HEK293 (cell line): Measurements from ENCODE around the gene EIF1AD.

Source experiments
- BCL11B ChIP-seq: fragments of 450-650 bp; formaldehyde crosslinking; IDR thresholded peaks from 2 replicates; pipeline ENCODE4 v1.5.1; 2016; ENCODE audit warnings: low read depth, missing biosample characterization, missing genetic modification characterization
- EGR2 ChIP-seq: fragments of 450-650 bp; formaldehyde crosslinking; IDR thresholded peaks from 2 replicates; pipeline ENCODE4 v1.5.1; 2016; ENCODE audit warnings: low read depth, missing biosample characterization, missing genetic modification characterization
- KLF16 ChIP-seq: fragments of 450-650 bp; formaldehyde crosslinking; IDR thresholded peaks from 2 replicates; pipeline ENCODE4 v1.5.1; 2017; ENCODE audit warnings: missing biosample characterization, missing genetic modification characterization
- REPIN1 ChIP-seq: fragments of 450-650 bp; formaldehyde crosslinking; IDR thresholded peaks from 2 replicates; pipeline ENCODE4 v1.5.1; 2017; ENCODE audit warnings: missing biosample characterization, missing genetic modification characterization, low read depth
- SETDB1 ChIP-seq: IDR thresholded peaks from one replicate; pipeline ENCODE4 v1.6.1; 2017; ENCODE audit warnings: mild to moderate bottlenecking, low read length, moderate library complexity, mixed read lengths; ENCODE audit not compliant: insufficient read length
- WT1 ChIP-seq: fragments of 450-650 bp; formaldehyde crosslinking; IDR thresholded peaks from 2 replicates; pipeline ENCODE4 v1.5.1; 2016; ENCODE audit warnings: missing biosample characterization, missing genetic modification characterization
- ZFP3 ChIP-seq: fragments of 450-650 bp; formaldehyde crosslinking; IDR thresholded peaks from 2 replicates; pipeline ENCODE4 v1.5.1; 2016; ENCODE audit warnings: low read depth, missing biosample characterization, missing genetic modification characterization
- ZNF114 ChIP-seq: fragments of 450-650 bp; formaldehyde crosslinking; IDR thresholded peaks from 2 replicates; pipeline ENCODE4 v1.5.0; 2017; ENCODE audit warnings: missing biosample characterization, missing genetic modification characterization
- ZNF221 ChIP-seq: fragments of 450-650 bp; formaldehyde crosslinking; IDR thresholded peaks from 2 replicates; pipeline ENCODE4 v1.5.1; 2017; ENCODE audit warnings: missing biosample characterization, missing genetic modification characterization, borderline replicate concordance
- ZNF248 ChIP-seq: fragments of 450-650 bp; formaldehyde crosslinking; IDR thresholded peaks from 2 replicates; pipeline ENCODE4 v1.5.1; 2017; ENCODE audit warnings: missing biosample characterization, missing genetic modification characterization
- ZNF292 ChIP-seq: fragments of 450-650 bp; formaldehyde crosslinking; IDR thresholded peaks from 2 replicates; pipeline ENCODE4 v1.5.1; 2016; ENCODE audit warnings: low read depth, missing biosample characterization, missing genetic modification characterization, borderline replicate concordance
- ZNF302 ChIP-seq: fragments of 450-650 bp; formaldehyde crosslinking; IDR thresholded peaks from 2 replicates; pipeline ENCODE4 v1.5.1; 2016; ENCODE audit warnings: missing biosample characterization, missing genetic modification characterization, low read depth
- ZNF366 ChIP-seq: fragments of 450-650 bp; formaldehyde crosslinking; conservative IDR thresholded peaks from 2 replicates; pipeline ENCODE4 v1.5.1; 2016; ENCODE audit warnings: missing biosample characterization, missing genetic modification characterization
- ZNF514 ChIP-seq: fragments of 450-650 bp; formaldehyde crosslinking; IDR thresholded peaks from 2 replicates; pipeline ENCODE4 v1.5.1; 2016; ENCODE audit warnings: missing biosample characterization, missing genetic modification characterization
- ZNF571 ChIP-seq: fragments of 450-650 bp; formaldehyde crosslinking; IDR thresholded peaks from 2 replicates; pipeline ENCODE4 v1.5.0; 2017; ENCODE audit warnings: missing biosample characterization, missing genetic modification characterization
- ZNF623 ChIP-seq: fragments of 450-650 bp; formaldehyde crosslinking; IDR thresholded peaks from 2 replicates; pipeline ENCODE4 v1.5.1; 2016; ENCODE audit warnings: missing biosample characterization, missing genetic modification characterization
- ZNF624 ChIP-seq: fragments of 450-650 bp; formaldehyde crosslinking; IDR thresholded peaks from 2 replicates; pipeline ENCODE4 v1.5.1; 2017; ENCODE audit warnings: missing biosample characterization, missing genetic modification characterization
- ZNF670 ChIP-seq: fragments of 450-650 bp; formaldehyde crosslinking; IDR thresholded peaks from 2 replicates; pipeline ENCODE4 v1.5.1; 2016; ENCODE audit warnings: missing biosample characterization, missing genetic modification characterization, low read depth
- TF ChIP-seq, protein P1 (sequence below): fragments of 450-650 bp; formaldehyde crosslinking; IDR thresholded peaks from 2 replicates; pipeline ENCODE4 v1.5.1; 2016; ENCODE audit warnings: missing biosample characterization, missing genetic modification characterization
- TF ChIP-seq, protein P2 (sequence below): fragments of 450-650 bp; formaldehyde crosslinking; conservative IDR thresholded peaks from 2 replicates; pipeline ENCODE4 v1.5.1; 2016; ENCODE audit warnings: low read depth, missing biosample characterization, missing genetic modification characterization
- TF ChIP-seq, protein P3 (sequence below): fragments of 450-650 bp; formaldehyde crosslinking; IDR thresholded peaks from 2 replicates; pipeline ENCODE4 v1.5.1; 2016; ENCODE audit warnings: missing biosample characterization, missing genetic modification characterization
- TF ChIP-seq, protein P4 (sequence below): fragments of 450-650 bp; formaldehyde crosslinking; IDR thresholded peaks from 2 replicates; pipeline ENCODE4 v1.5.1; 2016; ENCODE audit warnings: missing biosample characterization, missing genetic modification characterization, low read depth
- TF ChIP-seq, protein P5 (sequence below): fragments of 450-650 bp; formaldehyde crosslinking; IDR thresholded peaks from 2 replicates; pipeline ENCODE4 v1.5.1; 2016; ENCODE audit warnings: missing biosample characterization, missing genetic modification characterization
- TF ChIP-seq, protein P6 (sequence below): fragments of 450-650 bp; formaldehyde crosslinking; IDR thresholded peaks from 2 replicates; pipeline ENCODE4 v1.5.1; 2017; ENCODE audit warnings: missing biosample characterization, missing genetic modification characterization
- TF ChIP-seq, protein P7 (sequence below): IDR thresholded peaks from 2 replicates; pipeline ENCODE4 v1.6.1; 2011; ENCODE audit warnings: mild to moderate bottlenecking, low read depth, low read length, borderline replicate concordance

EIF1AD gene

DNA sequence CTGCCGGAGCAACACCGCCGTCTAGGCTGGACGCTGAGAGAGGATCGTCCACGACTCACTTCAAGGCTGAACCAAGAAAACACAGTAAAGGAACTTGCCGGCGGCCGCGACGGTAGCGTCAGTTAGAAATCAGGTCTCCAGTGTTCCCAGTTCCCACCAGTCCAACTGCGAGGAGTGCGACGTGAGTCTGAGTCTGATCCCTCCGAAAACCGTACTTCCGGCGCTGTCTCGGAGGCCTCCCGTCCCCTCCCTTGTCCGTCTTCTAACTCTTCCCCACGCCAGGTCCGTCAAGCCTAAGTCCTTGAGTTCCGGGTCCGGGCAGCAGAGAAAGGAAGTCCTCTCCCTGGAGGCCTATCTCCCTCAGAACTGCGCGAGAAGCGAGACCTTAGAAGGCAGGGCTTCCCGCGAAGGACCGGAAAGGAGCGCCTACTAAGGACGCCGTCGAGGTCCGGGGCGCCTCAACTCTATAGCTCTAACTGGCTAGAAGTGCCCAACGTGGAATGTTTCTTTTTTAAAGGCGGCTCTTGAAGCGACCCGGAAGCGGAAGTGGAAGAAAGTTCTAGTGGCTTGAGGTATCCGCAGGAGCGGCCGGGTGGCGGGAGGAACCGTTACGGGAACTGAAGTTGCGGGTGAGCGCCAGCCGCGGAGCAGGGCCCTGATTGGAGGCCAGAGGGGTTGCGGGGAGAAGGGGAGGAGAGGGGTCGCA is at the start of gene EIF1AD, which contains the start of gene BANF1 (continued):
- TF ChIP-seq BCL11B (tag by site-specific recombination) (no peak), ZNF366 (tag by site-specific recombination) (peak; percentile 38; the same call in 1 of the 2 replicates), ZNF114 (tag by site-specific recombination) (no peak), ZNF514 (tag by site-specific recombination) (no peak), SETDB1 (no peak), KLF16 (tag by site-specific recombination) (peak; percentile 99), ZNF292 (no peak), ZNF623 (peak; percentile 47), EGR2 (tag by site-specific recombination) (0 out of 2 replicates have a peak, but pooled peaks have one; percentile 36), ZNF221 (no peak), WT1 (peak; percentile 80), ZNF302 (tag by site-specific recombination) (no peak), ZNF248 (tag by site-specific recombination) (no peak), REPIN1 (tag by site-specific recombination) (peak; percentile 95), ZNF670 (tag by site-specific recombination) (no peak), ZNF571 (tag by site-specific recombination) (no peak), ZNF624 (no peak), ZFP3 (tag by site-specific recombination) (no peak)
- TF ChIP-seq, protein P1, sequence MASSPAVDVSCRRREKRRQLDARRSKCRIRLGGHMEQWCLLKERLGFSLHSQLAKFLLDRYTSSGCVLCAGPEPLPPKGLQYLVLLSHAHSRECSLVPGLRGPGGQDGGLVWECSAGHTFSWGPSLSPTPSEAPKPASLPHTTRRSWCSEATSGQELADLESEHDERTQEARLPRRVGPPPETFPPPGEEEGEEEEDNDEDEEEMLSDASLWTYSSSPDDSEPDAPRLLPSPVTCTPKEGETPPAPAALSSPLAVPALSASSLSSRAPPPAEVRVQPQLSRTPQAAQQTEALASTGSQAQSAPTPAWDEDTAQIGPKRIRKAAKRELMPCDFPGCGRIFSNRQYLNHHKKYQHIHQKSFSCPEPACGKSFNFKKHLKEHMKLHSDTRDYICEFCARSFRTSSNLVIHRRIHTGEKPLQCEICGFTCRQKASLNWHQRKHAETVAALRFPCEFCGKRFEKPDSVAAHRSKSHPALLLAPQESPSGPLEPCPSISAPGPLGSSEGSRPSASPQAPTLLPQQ (tag by site-specific recombination), result peak; percentile 99
- TF ChIP-seq, protein P2, sequence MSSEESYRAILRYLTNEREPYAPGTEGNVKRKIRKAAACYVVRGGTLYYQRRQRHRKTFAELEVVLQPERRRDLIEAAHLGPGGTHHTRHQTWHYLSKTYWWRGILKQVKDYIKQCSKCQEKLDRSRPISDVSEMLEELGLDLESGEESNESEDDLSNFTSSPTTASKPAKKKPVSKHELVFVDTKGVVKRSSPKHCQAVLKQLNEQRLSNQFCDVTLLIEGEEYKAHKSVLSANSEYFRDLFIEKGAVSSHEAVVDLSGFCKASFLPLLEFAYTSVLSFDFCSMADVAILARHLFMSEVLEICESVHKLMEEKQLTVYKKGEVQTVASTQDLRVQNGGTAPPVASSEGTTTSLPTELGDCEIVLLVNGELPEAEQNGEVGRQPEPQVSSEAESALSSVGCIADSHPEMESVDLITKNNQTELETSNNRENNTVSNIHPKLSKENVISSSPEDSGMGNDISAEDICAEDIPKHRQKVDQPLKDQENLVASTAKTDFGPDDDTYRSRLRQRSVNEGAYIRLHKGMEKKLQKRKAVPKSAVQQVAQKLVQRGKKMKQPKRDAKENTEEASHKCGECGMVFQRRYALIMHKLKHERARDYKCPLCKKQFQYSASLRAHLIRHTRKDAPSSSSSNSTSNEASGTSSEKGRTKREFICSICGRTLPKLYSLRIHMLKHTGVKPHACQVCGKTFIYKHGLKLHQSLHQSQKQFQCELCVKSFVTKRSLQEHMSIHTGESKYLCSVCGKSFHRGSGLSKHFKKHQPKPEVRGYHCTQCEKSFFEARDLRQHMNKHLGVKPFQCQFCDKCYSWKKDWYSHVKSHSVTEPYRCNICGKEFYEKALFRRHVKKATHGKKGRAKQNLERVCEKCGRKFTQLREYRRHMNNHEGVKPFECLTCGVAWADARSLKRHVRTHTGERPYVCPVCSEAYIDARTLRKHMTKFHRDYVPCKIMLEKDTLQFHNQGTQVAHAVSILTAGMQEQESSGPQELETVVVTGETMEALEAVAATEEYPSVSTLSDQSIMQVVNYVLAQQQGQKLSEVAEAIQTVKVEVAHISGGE, result peak; percentile 99
- TF ChIP-seq, protein P3, sequence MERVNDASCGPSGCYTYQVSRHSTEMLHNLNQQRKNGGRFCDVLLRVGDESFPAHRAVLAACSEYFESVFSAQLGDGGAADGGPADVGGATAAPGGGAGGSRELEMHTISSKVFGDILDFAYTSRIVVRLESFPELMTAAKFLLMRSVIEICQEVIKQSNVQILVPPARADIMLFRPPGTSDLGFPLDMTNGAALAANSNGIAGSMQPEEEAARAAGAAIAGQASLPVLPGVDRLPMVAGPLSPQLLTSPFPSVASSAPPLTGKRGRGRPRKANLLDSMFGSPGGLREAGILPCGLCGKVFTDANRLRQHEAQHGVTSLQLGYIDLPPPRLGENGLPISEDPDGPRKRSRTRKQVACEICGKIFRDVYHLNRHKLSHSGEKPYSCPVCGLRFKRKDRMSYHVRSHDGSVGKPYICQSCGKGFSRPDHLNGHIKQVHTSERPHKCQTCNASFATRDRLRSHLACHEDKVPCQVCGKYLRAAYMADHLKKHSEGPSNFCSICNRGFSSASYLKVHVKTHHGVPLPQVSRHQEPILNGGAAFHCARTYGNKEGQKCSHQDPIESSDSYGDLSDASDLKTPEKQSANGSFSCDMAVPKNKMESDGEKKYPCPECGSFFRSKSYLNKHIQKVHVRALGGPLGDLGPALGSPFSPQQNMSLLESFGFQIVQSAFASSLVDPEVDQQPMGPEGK, result peak; percentile 51; the same call in 1 of the 2 replicates
- TF ChIP-seq, protein P4, sequence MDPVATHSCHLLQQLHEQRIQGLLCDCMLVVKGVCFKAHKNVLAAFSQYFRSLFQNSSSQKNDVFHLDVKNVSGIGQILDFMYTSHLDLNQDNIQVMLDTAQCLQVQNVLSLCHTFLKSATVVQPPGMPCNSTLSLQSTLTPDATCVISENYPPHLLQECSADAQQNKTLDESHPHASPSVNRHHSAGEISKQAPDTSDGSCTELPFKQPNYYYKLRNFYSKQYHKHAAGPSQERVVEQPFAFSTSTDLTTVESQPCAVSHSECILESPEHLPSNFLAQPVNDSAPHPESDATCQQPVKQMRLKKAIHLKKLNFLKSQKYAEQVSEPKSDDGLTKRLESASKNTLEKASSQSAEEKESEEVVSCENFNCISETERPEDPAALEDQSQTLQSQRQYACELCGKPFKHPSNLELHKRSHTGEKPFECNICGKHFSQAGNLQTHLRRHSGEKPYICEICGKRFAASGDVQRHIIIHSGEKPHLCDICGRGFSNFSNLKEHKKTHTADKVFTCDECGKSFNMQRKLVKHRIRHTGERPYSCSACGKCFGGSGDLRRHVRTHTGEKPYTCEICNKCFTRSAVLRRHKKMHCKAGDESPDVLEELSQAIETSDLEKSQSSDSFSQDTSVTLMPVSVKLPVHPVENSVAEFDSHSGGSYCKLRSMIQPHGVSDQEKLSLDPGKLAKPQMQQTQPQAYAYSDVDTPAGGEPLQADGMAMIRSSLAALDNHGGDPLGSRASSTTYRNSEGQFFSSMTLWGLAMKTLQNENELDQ (tag by site-specific recombination), result no peak
- TF ChIP-seq, protein P5, sequence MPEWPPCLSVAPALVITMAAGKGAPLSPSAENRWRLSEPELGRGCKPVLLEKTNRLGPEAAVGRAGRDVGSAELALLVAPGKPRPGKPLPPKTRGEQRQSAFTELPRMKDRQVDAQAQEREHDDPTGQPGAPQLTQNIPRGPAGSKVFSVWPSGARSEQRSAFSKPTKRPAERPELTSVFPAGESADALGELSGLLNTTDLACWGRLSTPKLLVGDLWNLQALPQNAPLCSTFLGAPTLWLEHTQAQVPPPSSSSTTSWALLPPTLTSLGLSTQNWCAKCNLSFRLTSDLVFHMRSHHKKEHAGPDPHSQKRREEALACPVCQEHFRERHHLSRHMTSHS (tag by site-specific recombination), result no peak
- TF ChIP-seq, protein P6, sequence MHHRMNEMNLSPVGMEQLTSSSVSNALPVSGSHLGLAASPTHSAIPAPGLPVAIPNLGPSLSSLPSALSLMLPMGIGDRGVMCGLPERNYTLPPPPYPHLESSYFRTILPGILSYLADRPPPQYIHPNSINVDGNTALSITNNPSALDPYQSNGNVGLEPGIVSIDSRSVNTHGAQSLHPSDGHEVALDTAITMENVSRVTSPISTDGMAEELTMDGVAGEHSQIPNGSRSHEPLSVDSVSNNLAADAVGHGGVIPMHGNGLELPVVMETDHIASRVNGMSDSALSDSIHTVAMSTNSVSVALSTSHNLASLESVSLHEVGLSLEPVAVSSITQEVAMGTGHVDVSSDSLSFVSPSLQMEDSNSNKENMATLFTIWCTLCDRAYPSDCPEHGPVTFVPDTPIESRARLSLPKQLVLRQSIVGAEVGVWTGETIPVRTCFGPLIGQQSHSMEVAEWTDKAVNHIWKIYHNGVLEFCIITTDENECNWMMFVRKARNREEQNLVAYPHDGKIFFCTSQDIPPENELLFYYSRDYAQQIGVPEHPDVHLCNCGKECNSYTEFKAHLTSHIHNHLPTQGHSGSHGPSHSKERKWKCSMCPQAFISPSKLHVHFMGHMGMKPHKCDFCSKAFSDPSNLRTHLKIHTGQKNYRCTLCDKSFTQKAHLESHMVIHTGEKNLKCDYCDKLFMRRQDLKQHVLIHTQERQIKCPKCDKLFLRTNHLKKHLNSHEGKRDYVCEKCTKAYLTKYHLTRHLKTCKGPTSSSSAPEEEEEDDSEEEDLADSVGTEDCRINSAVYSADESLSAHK (tag by site-specific recombination), result peak; percentile 59; the same call in 1 of the 2 replicates
- TF ChIP-seq, protein P7, sequence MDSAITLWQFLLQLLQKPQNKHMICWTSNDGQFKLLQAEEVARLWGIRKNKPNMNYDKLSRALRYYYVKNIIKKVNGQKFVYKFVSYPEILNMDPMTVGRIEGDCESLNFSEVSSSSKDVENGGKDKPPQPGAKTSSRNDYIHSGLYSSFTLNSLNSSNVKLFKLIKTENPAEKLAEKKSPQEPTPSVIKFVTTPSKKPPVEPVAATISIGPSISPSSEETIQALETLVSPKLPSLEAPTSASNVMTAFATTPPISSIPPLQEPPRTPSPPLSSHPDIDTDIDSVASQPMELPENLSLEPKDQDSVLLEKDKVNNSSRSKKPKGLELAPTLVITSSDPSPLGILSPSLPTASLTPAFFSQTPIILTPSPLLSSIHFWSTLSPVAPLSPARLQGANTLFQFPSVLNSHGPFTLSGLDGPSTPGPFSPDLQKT, result peak; percentile 68; the same call in 1 of the 2 replicates
